Measurements from ENCODE around the gene SP110.

Gene SP110

GRCh38 chr2:230166557-230167170 lies 53.1 kb downstream of the SP110 start:
- DNase-seq = peak in 2 of 4 experiments; percentile 7 to 17

GRCh38 chr2:230164139-230164538 lies 55.6 kb downstream of the SP110 start:
- DNase-seq = no peak

GRCh38 chr2:230162981-230163380 lies 56.8 kb downstream of the SP110 start:
- peak in 3 of 4 experiments; percentile 4 to 23 (median 21) for DNase-seq

- DNase-seq = peak in 3 of 4 experiments; percentile 20 to 55 (median 44)
Observed at GRCh38 chr2:230161184-230161583, 58.6 kb downstream of the SP110 start.

- peak; percentile 75 to 82 (median 80) for DNase-seq
Observed at GRCh38 chr2:230160112-230160660, 59.6 kb downstream of the SP110 start.

GRCh38 chr2:230158468-230158867 lies 61.3 kb downstream of the SP110 start:
- DNase-seq = no peak

GRCh38 chr2:230156782-230157699 lies 62.7 kb downstream of the SP110 start:
- no peak for DNase-seq

- DNase-seq = no peak
Observed at GRCh38 chr2:230155359-230155758, 64.4 kb downstream of the SP110 start.

GRCh38 chr2:230153390-230153976 lies 66.3 kb downstream of the SP110 start:
- no peak for DNase-seq

GRCh38 chr2:230152334-230152733 lies 67.5 kb downstream of the SP110 start:
- no peak for DNase-seq

- DNase-seq = peak in 2 of 4 experiments; percentile 56 to 58
Observed at GRCh38 chr2:230144355-230144754, 75.4 kb downstream of the SP110 start.

GRCh38 chr2:230140667-230141066 lies 79.1 kb downstream of the SP110 start:
- DNase-seq = no peak

- no peak for DNase-seq
Observed at GRCh38 chr2:230137902-230138539, 81.8 kb downstream of the SP110 start.

GRCh38 chr2:230135130-230135525 lies 84.7 kb downstream of the SP110 start:
- no peak for DNase-seq

GRCh38 chr2:230134496-230135129 lies 85.2 kb downstream of the SP110 start:
- no peak for DNase-seq

GRCh38 chr2:230131366-230131765 lies 88.4 kb downstream of the SP110 start:
- no peak for DNase-seq

- DNase-seq = no peak
Observed at GRCh38 chr2:230130668-230131364, 89.0 kb downstream of the SP110 start.

- DNase-seq = peak in 3 of 4 experiments; percentile 7 to 43 (median 19)
Observed at GRCh38 chr2:230129343-230129742, 90.4 kb downstream of the SP110 start.

- no peak for DNase-seq
Observed at GRCh38 chr2:230128623-230129342, 91.0 kb downstream of the SP110 start.

- DNase-seq = no peak
Observed at GRCh38 chr2:230127195-230127594, 92.6 kb downstream of the SP110 start.

Data from suppressor macrophage (primary cell).